Hypothalamus (tissue), 51 donors: ENCODE measurements around the gene ANKRD50.

ENCODE experiments used
- DNase-seq, 51 donors: peaks; one replicate each; lab custom pipeline; 2025; lab: John Stamatoyannopoulos, UW

The ANKRD50 gene

DNA sequence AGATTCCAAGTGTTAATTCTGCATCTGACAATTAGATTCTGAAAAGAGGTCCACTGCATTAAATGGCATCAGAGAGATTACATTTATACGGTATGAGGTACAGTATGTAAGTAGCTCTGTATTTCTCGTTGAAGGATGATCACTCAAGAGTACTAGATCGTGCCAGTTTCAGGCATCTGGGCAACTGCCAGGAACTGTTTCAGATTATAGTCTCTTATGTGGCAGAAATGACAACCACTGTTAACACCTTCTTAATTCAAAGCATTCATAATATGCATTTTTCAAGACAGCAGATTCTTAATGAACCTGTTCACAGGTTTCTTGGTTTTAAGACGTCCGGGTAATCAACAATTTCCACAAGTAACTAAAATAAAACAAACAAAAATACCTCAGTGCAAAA is 1.6 kb downstream of the ANKRD50 start:
- peak in 1 of 51 donors; percentile 58 for DNase-seq

DNA sequence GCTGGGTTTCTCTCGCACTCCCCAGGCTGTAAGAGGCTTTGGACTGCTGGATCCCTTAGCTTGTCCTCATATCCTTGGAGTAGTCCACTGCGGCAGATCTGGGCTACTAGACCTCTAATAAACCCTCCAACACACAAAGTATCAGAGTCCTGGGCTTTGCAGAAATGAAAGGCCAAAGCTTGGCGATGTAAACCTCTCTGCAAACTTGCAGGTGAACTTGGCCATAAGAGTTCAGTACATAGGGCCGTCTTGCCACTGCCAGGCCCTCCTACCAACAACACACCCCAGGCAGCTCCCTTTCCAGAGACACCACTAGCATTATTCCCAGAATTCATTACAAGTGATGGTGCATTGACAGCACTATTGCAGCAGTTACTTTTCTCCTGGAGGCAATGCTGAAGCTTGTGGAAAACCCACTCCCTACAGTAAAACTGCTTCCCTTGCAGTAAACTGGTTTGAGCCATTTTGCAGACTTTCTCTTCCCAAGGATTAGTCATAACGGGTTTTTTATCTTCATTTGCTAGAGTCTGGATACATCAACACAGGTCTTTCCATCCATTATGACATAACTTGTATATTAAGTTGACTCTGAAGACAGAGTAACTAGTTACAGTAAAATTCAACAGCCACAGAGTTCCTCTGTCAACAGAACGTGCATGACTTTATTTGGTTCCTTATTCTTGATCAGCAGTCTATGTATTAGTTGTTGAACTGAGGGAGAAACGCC is 2.4 kb downstream of the ANKRD50 start:
- DNase-seq, result peak in 2 of 51 donors; percentile 1 to 54

DNA sequence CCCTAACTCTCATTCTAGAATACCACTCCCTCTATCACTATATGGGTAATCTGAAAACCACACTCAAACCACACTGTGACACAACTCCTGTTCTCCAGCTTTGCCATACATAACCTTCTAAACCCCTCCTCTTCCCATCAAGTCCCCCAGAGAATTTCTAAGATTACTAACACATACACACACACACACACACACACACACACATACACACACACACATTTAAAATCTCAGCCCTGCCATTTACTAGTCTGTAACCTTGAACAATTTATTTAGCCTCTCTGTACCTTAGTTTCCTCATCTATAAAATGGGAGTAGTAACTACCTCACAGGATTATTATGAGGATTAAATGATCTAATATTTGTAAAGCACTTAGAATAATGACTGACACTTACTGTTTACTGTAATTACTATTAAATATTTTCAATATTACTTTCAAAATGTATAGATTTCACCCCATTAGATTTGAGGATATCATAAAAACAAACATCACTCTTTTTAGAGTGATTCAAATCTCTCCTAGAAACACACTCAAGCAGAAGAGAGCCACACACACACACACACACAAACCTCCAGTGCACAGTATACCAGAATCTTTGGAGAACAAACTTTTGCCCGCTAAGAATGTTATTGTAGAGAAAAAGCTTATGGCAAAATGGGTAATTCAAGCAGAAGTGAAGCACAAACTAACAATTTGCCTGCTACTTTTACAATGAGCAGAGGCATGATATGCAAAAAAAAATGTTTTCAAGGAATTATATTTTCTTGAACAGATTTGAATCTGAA is 3.8 kb downstream of the ANKRD50 start:
- DNase-seq, result no peak

DNA sequence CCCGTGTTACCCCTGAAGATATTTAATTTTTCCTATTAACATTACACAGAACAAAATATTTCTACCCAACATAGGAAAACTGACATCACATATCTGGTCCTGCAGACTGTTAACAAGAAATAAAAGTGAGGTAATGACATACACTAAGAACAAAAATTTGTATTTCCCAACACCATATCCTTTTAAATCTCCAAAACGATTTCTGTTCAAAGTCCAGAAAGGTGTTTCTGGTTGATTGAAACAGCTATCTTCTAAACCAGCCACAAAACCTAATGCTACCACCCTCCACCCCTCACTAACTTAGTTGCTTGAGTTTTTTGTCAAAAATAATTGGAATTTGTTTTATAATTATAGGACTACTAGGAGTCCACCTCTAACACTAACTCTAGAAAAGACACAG is 7.1 kb downstream of the ANKRD50 start:
- no peak for DNase-seq

DNA sequence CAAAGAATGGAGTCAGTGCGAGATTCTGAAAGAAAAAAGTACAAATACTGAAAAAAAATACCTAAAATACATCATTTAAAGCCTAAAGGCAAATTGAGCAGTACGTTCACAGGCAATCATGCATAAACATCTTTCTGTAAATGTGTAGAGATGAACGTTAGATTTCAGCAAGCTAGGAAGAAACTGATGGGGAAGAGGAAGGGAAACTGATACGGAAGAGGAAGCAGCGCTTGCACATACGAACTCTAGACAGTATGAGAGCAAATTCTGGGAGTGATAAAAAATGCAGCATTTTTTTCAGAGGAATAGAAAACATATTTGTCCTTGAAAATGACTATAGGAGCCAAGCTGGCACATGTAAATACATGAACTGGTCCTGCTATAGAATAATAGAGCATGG is 9.4 kb downstream of the ANKRD50 start:
- no peak for DNase-seq

DNA sequence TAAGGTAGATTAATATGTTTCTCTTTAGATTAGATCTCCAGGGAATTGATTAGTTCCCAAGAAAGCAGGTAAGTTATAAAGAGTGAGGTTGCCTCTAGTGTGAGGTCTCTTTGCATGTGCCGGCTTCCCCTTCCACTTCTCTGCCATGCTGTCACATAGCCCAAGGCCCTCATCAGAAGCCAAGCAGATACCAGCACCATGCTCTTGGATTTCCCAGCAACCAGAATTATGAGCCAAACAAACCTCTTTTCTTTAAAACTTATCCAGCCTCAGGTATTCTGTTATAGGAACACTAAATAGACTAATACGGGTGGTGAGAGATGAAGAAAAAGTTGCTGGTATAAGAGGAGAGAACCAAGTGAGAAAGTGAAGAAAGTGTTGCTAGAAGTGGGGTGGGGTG is 15.1 kb downstream of the ANKRD50 start:
- no peak for DNase-seq

DNA sequence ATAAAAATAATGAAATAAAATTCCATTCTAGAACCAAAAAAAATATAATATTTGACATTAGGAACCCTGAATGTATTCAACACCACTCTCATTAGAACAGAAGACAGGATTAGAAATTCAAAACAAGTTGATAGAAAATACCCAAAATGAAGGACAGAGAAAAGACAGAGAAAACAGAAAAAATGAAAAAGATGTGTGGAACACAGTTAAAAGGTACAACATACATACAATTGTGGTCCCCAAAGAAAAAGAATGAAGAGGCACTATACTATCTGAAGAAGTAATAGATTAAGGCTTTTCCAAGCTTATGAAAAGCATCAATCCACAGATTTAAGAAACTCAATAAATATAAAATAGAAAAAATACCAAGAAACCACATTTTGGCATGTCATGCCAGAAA is 16.4 kb downstream of the ANKRD50 start:
- DNase-seq, result no peak

DNA sequence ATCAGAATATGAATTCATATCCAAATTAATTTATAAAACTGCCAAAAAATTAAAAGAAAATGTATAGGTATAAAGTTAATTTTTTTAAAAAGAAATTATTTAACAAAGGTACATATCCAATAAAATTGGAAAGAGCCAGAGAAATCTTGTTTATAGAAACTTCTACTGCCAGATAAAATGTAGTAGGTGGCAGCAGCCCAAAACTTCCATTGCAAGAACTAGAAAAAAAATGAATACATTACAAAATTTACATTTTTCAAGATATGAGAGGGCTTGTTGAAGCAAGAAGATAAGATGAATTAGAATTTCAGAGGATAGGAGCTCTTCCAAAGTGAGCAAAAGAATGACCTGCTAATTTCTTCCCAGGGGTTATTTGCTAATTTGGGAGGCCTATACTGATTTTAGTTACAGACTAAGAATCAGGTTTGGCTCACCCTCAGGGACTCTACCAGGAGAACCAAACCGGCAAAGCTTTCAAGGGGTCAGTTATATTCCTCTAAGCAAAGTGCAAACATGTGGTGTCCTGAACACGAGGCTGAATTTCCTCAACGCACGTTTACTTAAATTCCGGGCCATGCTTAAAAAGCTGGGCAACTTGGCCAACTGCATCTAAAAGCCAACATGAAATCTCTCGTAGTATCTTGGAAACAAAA is 17.5 kb downstream of the ANKRD50 start:
- DNase-seq, result no peak

DNA sequence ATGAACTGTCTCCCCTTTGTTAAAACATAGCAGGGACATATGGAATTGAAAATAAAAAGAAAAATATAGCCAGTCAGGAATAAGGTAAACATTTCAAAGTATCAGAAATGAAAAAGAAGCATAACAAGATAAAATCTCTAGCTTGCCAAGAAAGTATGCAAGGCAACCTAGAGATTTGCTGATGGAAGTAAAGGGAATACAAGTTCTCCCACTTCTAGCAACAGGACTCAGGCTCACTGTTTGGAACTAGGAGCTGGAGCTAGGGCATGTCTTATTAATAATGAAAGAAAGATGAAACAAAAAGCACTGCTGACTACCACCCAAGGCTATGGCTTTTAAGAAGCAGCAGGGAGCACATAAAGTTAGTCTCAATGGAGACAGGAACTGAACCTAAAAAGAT is 18.2 kb downstream of the ANKRD50 start:
- no peak for DNase-seq

DNA sequence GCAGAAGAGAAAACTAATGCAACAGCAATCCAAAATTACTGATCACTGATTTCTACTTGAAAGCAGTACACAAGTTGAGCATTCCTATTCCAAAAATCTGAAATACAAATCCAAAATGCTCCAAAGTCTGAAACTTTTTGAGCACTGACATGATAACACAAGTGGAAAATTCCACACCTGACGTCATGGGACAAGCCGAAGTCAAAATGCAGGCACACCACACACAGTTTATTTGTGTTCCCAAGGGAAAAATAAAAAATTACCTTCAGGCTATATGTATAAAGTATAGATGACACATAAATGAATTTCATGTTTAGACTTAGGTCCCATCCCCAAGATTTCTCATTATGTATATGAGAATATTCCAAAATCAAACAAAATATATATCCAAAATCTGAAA is 20.7 kb downstream of the ANKRD50 start:
- DNase-seq, result no peak

DNA sequence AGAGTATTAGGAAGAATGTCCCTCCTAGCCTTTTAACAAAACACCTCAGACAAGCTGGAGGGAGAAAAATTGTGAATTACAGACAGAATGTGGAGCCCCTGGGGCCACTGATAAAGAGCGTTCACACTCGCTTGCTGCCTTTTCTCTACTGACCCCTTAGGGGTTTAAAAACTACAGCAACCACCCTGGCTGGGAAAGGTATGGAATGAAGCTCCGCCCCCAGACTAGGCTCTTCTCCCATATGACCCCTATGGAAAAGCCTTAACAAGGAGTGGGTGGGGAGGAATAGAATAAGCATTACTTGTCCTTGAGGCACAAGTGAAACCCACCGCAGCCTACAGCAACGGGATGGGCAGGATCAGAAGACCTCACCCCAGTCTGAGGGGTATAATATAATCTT is 26.3 kb downstream of the ANKRD50 start:
- no peak for DNase-seq

DNA sequence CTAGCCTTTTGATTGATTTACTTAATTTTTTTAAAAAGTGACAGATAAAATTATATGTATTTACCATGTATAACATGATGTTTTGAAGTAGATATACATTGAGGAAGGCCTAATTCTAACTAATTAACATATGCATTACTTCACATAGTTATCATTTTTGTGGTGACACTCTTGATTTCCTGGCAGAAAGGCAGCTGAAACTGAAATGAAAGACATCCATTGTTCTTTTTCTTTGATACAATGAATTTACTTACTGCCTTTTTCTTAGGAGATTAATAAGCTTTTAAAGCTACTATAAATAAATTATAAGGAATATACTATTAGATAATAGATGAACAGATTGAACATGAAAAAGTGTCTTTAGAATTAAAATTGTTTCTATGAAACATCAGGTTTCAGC is 26.7 kb downstream of the ANKRD50 start:
- DNase-seq, result no peak

DNA sequence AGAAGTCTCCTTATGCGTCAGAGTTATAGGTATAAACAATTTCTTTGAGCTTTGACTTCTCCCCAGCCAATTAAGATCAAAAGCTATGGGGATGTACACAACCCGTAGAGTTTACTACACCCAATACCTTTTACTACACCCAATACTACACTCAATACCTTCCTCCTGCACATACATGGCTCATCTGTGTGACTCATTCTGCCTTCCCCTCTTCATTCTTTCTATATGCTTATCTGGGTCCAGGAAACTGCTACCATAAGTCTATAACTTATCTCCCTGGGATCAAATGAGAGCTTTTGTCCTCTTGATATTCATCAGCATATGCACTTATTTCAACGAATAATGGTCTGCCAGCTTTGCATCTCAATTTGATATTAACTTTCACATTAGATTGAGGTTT is 28.2 kb downstream of the ANKRD50 start:
- DNase-seq, result no peak

DNA sequence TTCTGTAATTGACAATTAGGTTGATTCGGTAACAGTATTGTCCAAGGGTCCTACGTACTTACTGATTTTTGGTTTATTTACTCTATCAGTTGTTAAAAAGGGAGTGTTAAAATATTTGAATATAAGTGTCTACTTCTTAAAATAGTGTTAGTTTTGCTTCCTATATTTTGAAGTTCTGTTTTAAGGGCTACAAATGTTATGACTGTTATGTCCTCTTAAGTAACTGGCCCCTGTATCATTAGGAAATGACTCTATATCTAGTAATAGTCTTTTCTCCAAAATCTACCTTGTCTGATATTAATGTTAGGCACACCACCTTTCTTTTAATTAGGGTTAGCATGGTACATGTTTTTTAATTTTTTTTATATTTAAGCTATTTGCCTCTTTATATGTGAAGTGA is 30.1 kb downstream of the ANKRD50 start:
- DNase-seq, result no peak

DNA sequence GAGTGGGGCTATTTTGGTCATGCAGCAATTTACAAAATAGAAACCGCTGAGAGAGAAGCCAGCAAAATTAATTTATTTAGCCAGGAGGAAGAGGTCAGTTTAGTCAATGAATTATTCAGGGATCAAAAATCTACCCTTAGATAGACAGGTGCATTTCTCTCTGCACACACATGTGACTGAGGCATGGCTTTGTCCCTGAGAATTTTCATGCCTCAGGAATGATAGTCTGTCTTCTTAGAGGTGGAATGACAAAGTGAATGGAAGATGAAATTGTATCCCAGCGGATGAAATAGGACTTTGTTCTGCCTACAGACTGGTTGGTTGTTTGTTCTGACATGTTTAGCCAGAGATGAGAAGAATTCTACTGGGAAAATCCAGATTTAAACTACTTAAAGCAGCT is 46.0 kb downstream of the ANKRD50 start:
- DNase-seq, result no peak

DNA sequence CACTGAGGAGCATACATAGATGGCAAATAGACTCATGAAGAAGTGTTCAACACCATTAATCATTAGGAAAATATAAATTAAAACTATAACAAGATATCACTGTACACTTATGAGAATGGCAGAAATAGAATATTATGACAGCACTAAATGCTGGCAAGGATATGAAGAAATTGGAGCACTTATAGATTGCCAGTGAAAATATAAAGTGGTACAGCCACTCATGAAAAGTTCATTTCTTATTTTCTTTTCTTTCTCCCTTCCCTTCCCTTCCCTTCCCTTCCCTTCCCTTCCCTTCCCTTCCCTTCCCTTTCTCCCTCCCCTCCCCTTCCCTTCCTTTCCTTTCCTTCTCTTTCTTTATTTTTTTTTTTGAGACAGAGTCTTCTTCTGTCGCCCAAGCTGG is 53.7 kb downstream of the ANKRD50 start:
- DNase-seq, result no peak

DNA sequence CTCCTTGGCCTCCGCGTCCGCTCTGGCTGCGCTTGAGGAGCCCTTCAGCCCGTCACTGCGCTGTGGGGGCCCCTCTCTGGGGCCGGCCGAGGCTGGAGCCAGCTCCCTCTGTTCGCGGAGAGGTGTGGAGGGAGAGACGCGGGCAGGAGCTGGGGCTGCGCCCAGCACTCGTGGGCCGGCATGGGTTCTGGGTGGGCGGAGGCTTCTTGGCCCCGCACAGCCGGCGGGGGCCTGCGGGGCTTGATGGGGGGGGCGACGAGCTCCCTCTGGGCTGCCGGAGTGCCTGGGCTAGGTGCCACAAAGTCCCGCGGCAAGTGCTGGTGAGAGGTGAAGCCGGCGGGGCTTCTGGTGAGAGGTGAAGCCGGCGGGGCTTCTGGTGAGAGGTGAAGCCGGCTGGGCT is 61.9 kb downstream of the ANKRD50 start:
- DNase-seq, result no peak

DNA sequence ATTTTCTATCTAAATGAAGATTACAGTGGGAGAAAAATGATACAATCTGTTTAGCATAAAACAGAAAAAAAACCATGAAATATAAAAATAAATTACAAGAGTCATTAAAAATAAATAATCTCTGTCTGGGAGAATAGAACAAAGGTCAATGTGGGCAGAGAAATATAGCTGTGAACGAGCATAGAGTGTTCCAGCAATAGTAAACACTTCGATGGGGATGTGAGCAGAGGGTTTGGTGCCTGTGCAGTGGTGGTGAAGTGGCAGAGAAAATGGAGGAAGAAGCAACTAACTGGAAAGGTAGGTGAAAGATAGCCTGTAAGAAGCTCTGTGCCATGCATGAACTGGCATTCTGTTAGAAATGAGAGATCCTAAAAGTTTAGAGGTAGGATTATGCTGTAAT is 64.9 kb downstream of the ANKRD50 start:
- DNase-seq, result no peak

DNA sequence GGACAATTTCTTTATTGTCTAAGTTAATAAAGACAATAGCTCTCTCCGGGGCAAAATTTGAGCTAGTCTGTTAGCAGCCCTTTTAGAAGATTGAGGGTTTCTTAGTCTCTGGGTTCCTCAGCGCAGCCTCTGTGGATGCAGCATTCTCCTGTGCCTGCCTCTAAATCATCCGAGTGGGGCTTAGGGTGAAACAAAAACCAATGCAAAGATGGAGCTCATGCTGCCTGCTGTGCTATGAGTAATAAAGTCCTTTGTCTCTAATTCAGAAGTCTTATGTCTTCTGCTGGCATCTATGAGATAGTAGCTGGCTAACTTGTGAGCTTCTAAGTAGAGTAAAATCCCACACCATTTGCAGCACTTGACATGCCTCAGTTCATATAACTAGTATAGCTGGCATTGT is 67.9 kb downstream of the ANKRD50 start:
- DNase-seq, result no peak

DNA sequence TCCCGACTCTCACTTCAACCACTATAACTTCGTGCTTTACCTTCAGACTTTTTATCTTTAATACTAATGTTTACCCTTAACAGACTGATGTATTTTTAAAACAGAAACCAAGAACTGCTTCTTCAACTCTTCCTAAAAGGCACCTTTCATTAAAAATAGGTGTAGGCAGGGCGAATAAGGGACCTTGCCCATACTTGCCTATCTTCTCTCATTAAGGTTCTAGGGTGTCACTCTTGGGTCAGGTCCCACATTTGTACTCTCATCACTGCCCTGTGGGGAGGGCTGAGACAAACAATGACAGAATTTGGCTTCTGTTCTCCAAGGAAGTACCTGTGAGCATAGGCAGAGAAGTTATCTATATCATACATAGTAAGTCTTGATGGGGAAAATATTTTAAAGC is 69.7 kb downstream of the ANKRD50 start:
- DNase-seq, result no peak

DNA sequence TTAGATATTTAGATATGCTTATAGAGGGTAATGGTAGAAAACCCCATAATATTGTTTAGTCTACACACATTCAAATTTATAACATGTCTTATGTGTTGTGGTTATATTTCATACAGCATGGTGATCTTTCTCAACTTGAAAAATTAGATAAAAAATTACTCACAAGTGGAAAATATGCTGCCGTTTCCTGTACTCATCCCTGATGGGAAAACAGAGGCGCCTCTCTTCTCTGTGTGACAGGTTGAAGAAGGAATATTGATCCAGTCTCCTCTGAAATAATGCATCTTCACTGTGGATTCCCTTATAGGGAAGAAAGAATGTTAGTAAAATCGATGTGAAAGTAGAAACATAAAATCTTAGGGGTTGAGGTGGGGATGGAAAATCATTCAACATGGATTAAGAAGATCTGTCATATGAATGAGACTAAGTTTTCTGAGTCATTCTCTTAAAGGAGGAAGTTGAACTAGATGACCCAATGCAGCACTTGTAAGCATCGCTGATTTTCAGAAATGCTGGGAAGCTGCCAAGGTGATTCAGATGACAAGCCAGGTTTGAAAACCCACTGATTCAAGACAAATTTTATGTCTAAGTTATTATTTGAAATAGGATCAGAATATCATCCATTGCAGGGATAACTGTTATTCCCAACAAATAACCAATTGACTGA is 70.7 kb downstream of the ANKRD50 start:
- DNase-seq, result no peak
